CD14-positive monocyte (primary cell): ENCODE results near the gene NUP50. TPM values are rescaled to one million over a fixed set of nuclear protein-coding genes. Genes with fewer than 3 reads are reported as not detected.

Experiments used
- DNase-seq, 3 donors: peaks; one replicate each; pipeline ENCODE4 v3.0.0-alpha.2; 2011 to 2022
- H2AFZ ChIP-seq: 2 replicates; pipeline ENCODE4 v1.6.0; 2012; ENCODE audit warnings: mild to moderate bottlenecking, low read depth, low read length, inconsistent platforms; ENCODE audit not compliant: insufficient read depth, poor library complexity, severe bottlenecking
- H3K27ac ChIP-seq, 2 donors: 1 replicate in 1 of 2; 2 replicates in 1 of 2; pipeline ENCODE4 v1.5.1; 2012 to 2013; ENCODE audit warnings: low read length in 2 of 2, control low read depth in 1 of 2, inconsistent platforms in 1 of 2, low read depth in 1 of 2, mild to moderate bottlenecking in 1 of 2
- H3K27me3 ChIP-seq, 2 donors: one replicate each; pipeline versions ENCODE4 v1.6.0 to v1.6.1; 2011 to 2013; ENCODE audit warnings: low read length in 2 of 2; ENCODE audit not compliant: control insufficient read depth in 2 of 2, insufficient read depth in 2 of 2
- H3K36me3 ChIP-seq, 2 donors: replicated peaks in 1 of 2; 1 replicate in 1 of 2; 2 replicates in 1 of 2; pipeline versions ENCODE4 v1.5.1 to v1.6.1; 2012 to 2013; ENCODE audit warnings: low read length in 2 of 2, control low read depth in 1 of 2, inconsistent platforms in 1 of 2, mild to moderate bottlenecking in 1 of 2; ENCODE audit not compliant: insufficient read depth in 2 of 2, control insufficient read depth in 1 of 2
- H3K4me1 ChIP-seq, 2 donors: 1 replicate in 1 of 2; 2 replicates in 1 of 2; pipeline versions ENCODE4 v1.5.1 to v1.6.1; 2012 to 2013; ENCODE audit warnings: low read length in 2 of 2, control low read depth in 1 of 2, inconsistent platforms in 1 of 2, mild to moderate bottlenecking in 1 of 2, moderate library complexity in 1 of 2; ENCODE audit not compliant: insufficient read depth in 2 of 2, control insufficient read depth in 1 of 2
- H3K4me2 ChIP-seq: replicated peaks from 2 replicates; pipeline ENCODE3; 2012; ENCODE audit warnings: low read length, moderate library complexity, mild to moderate bottlenecking; ENCODE audit not compliant: poor library complexity, severe bottlenecking; ENCODE audit errors: extremely low read depth
- H3K4me3 ChIP-seq, 3 experiments: fragments of 200-600 bp in 1 of 3; sonication (generic) in 1 of 3; replicated peaks in 1 of 3; 1 replicate in 2 of 3; 2 replicates in 1 of 3; pipeline ENCODE4 v1.5.1; 2011 to 2013; ENCODE audit warnings: low read length in 3 of 3, mild to moderate bottlenecking in 3 of 3, control low read depth in 2 of 3, low read depth in 2 of 3, inconsistent platforms in 1 of 3, moderate library complexity in 1 of 3
- H3K79me2 ChIP-seq: 2 replicates; pipeline ENCODE4 v1.6.0; 2012; ENCODE audit warnings: mild to moderate bottlenecking, control low read depth, inconsistent platforms, low read length, moderate library complexity; ENCODE audit not compliant: insufficient read depth
- H3K9ac ChIP-seq: 2 replicates; pipeline ENCODE4 v1.6.0; 2017; ENCODE audit warnings: low read length, mild to moderate bottlenecking; ENCODE audit not compliant: insufficient read depth, poor library complexity, severe bottlenecking
- H3K9me3 ChIP-seq, 2 donors: replicated peaks in 1 of 2; 1 replicate in 1 of 2; 2 replicates in 1 of 2; pipeline versions ENCODE4 v1.5.1 to v1.6.1; 2012 to 2013; ENCODE audit warnings: low read length in 2 of 2, control low read depth in 1 of 2; ENCODE audit not compliant: control insufficient read depth in 1 of 2, insufficient read depth in 1 of 2
- H4K20me1 ChIP-seq: 2 replicates; pipeline ENCODE4 v1.6.0; 2012; ENCODE audit warnings: mild to moderate bottlenecking, low read length, control low read depth, moderate library complexity; ENCODE audit not compliant: insufficient read depth
- H3K27ac Mint-ChIP-seq, 7 donors: one replicate each; pipeline ENCODE4 v1.8.0; 2020; ENCODE audit warnings: mild to moderate bottlenecking in 7 of 7, mixed read lengths in 7 of 7, moderate library complexity in 6 of 7, inconsistent platforms in 2 of 7
- H3K27me3 Mint-ChIP-seq, 3 donors: one replicate each; pipeline ENCODE4 v1.8.0; 2021 to 2022; ENCODE audit warnings: low read depth in 3 of 3, mild to moderate bottlenecking in 3 of 3, mixed read lengths in 3 of 3, moderate library complexity in 3 of 3, inconsistent platforms in 1 of 3
- H3K36me3 Mint-ChIP-seq, 2 donors: one replicate each; pipeline ENCODE4 v1.8.0; 2020; ENCODE audit warnings: mixed read lengths in 2 of 2, inconsistent platforms in 1 of 2, mild to moderate bottlenecking in 1 of 2
- H3K4me1 Mint-ChIP-seq: one replicate; pipeline ENCODE4 v1.8.0; 2020; ENCODE audit warnings: mild to moderate bottlenecking, mixed read lengths
- H3K4me3 Mint-ChIP-seq, 2 donors: one replicate each; pipeline ENCODE4 v1.8.0; 2020; ENCODE audit warnings: mild to moderate bottlenecking in 2 of 2, mixed read lengths in 2 of 2, moderate library complexity in 1 of 2
- H3K9me3 Mint-ChIP-seq, 7 donors: one replicate each; pipeline ENCODE4 v1.8.0; 2020 to 2022; ENCODE audit warnings: mixed read lengths in 7 of 7, mild to moderate bottlenecking in 6 of 7, moderate library complexity in 6 of 7, inconsistent platforms in 2 of 7
- CTCF ChIP-seq: fragments of 200-600 bp; IDR thresholded peaks from one replicate; pipeline ENCODE4 v1.8.0; 2022; ENCODE audit warnings: antibody characterized with exemption, mild to moderate bottlenecking
- WGBS: methylation state at CpG from one replicate; pipeline ENCODE4 v1.1.5; 2013; ENCODE audit warnings: missing lambda C conversion rate; ENCODE audit not compliant: insufficient coverage; 5-methylcytosine and 5-hydroxymethylcytosine counted together
- intact Hi-C, 2 donors: fragments of 100-400 bp; cut with micrococcal nuclease; formaldehyde crosslinking; loops; one replicate each; pipeline versions ENCODE4 v1.15.0 to v1.15.1; 2023
- polyA plus RNA-seq, 3 donors: library from polyadenylated mRNA; depleted of rRNA in 1 of 3; unstranded in 2 of 3; stranded (reverse) in 1 of 3; fragments of 300-500 nt in 2 of 3; fragments of >200 nt in 1 of 3; fragmentation: Illumina TruSeq in 2 of 3; gene quantifications; 1 replicate in 2 of 3; 2 replicates in 1 of 3; pipeline ENCODE4 v1.2.3, GENCODE V29; 2012 to 2021

Gene NUP50
- polyA plus RNA-seq, 3 donors, result 23.4 to 28.4 (median 26.9) TPM

- Histone ChIP-seq H3K4me1 (peaks cover 96 to 100% of the 10 kb centered on the region in 2 donors), H3K9ac (peak overlapping the region; percentile 73), H3K36me3 (peaks cover 0 to 7% of the 10 kb centered on the region in 2 donors), H3K4me3 (peak overlapping the region in 1 of 3 experiments; percentile 67), H3K27me3 (no peaks in the 10 kb centered on the region), H3K27ac (peak overlapping the region; percentile 95 to 98), H3K4me2 (peak overlapping the region; percentile 67), H4K20me1 (peaks cover 38% of the 10 kb centered on the region), H3K79me2 (peaks cover 98% of the 10 kb centered on the region), H2AFZ (no peak overlapping the region), H3K9me3 (no peaks in the 10 kb centered on the region)
- Mint-ChIP-seq H3K4me3 (peak overlapping the region; percentile 61 to 80), H3K27ac (peak overlapping the region; percentile 97 to 100 (median 99)), H3K36me3 (peaks cover 16 to 31% of the 10 kb centered on the region in 2 donors), H3K9me3 (peaks cover 0 to 3% (median 0%) of the 10 kb centered on the region in 7 donors), H3K4me1 (peaks cover 95% of the 10 kb centered on the region), H3K27me3 (peaks cover 0 to 2% (median 0%) of the 10 kb centered on the region in 3 donors)
- no peak for TF ChIP-seq CTCF
- 11% methylated on average over 17 of the region's 17 CpGs for WGBS
- DNase-seq, result peak; percentile 91 to 97 (median 93)
- intact Hi-C loops, result loop anchor here in 1 of 2 donors (5.0 kb wide), 2 partner anchors 59 to 86 kb away; no protein-coding TSS in a partner anchor
Measured at GRCh38 chr22:45226503-45227186, 62.9 kb downstream of the NUP50 start.

- Mint-ChIP-seq H3K4me1 (peaks cover 95% of the 10 kb centered on the region), H3K36me3 (peaks cover 22 to 39% of the 10 kb centered on the region in 2 donors), H3K9me3 (peaks cover 0 to 3% (median 0%) of the 10 kb centered on the region in 7 donors), H3K27ac (peak overlapping the region; percentile 97 to 100 (median 99)), H3K27me3 (peaks cover 0 to 3% (median 0%) of the 10 kb centered on the region in 3 donors), H3K4me3 (peak overlapping the region; percentile 64 to 82)
- peaks cover 98% of the 10 kb centered on the region for H3K79me2 ChIP-seq
- H3K27ac ChIP-seq, result peak overlapping the region; percentile 95 to 98
- H3K27me3 ChIP-seq, result no peaks in the 10 kb centered on the region
- no peaks in the 10 kb centered on the region for H3K9me3 ChIP-seq
- peak overlapping the region; percentile 8 for H2AFZ ChIP-seq
- H3K4me2 ChIP-seq, result peak overlapping the region; percentile 67
- peaks cover 96 to 100% of the 10 kb centered on the region in 2 donors for H3K4me1 ChIP-seq
- H3K36me3 ChIP-seq, result peaks cover 6 to 16% of the 10 kb centered on the region in 2 donors
- intact Hi-C loops, result loop anchor here in 1 of 2 donors (5.0 kb wide), 2 partner anchors 61 to 84 kb away; no protein-coding TSS in a partner anchor
- DNase-seq, result peak; percentile 56 to 78 (median 67)
- no peak for TF ChIP-seq CTCF
- peak overlapping the region; percentile 56 for H3K9ac ChIP-seq
- WGBS, result 22% methylated on average over 11 of the region's 16 CpGs
- H3K4me3 ChIP-seq, result peak overlapping the region in 2 of 3 experiments; percentile 6 to 67
- H4K20me1 ChIP-seq, result peaks cover 41% of the 10 kb centered on the region
Measured at GRCh38 chr22:45227645-45228400, 64.1 kb downstream of the NUP50 start.
